Parietal lobe (tissue), 1 donor: ENCODE measurements around the gene MTHFSD. TPM values are rescaled to one million over a fixed set of nuclear protein-coding genes. Genes with fewer than 3 reads are reported as not detected.

Source experiments
- total RNA-seq: library from RNA; depleted of rRNA; stranded (reverse); fragments of >200 nt; gene quantifications from one replicate; pipeline ENCODE4 v1.2.3, GENCODE V29; 2014

Gene MTHFSD
- total RNA-seq: 30.4 TPM

DNA sequence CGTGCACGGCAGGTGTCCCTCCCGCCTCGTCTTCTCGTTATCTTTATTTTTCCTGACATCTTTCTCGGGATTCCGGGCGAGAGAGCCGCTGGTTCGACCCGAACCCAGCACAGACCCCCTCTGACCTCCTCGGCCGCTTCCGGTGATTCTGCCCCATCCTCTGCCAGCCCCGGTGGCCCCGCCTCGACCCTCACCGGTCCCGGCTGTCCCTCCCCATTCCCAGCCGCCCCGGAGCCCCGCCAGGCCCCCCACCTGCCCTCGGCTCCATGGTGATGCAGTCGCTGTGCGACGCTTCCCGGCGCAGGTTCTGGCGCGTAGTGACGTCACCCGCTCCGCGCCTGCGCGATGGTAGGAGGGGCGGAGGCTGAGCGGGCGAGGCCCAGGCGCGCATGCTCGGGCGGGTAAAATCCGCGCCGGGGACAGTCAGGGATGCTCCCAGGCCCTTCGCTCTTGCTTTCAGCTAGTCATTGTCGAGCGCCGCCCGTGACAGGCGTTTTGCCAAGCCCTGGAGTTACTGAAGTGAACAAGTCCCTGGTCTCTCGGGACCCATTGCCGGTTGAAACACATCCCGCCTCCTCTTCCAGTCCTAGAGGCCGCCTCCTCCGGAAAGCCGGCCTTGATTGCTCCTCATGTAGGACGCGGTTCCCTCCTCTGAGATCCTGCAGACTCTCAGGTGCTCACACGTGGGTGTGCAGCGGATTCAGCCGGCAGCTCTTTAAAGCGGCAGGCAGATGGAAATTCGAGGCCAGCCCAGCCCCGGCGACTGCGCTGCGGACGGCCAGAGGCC, at the start of gene MTHFSD:
MTHFSD (minus strand) TSS at position 319 of the 787 bp plus-strand sequence; CDS start at position 268, 51 bp downstream.

DNA sequence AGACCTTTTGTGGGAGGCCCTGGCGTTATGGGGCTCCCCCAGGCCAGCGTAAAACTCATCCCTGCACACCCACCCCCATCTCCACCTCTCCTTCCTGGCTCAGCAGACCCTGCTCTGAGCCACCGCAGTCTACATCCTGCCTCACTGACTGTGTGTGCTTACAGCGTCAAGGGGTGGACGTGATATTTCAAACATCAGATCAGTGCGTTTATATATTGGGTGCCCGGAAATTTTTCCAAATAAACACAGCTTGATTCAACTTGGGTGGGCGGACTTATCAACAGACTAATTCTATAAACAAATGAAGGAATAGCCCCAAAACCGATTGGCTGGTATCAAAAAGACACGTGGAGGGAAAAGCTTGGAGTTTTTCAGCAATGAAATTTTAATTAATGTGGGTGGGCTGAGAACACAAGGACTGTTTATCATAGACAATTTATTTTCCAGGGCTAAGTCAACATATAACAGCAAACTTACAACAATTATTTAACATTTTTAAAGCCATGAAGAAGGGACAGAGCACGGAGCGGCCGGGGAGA, 23.1 kb upstream of the MTHFSD start, which contains the start of gene FOXL1:
FOXL1 (plus strand) TSS at position 489 of the 539 bp plus-strand sequence. CDS start 175 bp downstream, outside the sequence.

DNA sequence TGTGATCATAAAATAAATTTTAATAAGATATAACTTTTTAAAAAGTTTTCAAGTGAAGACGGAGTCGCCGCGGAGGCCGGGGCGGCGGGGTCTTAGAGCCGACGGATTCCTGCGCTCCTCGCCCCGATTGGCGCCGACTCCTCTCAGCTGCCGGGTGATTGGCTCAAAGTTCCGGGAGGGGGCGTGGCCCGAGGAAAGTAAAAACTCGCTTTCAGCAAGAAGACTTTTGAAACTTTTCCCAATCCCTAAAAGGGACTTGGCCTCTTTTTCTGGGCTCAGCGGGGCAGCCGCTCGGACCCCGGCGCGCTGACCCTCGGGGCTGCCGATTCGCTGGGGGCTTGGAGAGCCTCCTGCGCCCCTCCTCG, 11.5 kb upstream of the MTHFSD start, which contains the start of gene FOXC2:
FOXC2 (plus strand) TSS at position 229 of the 365 bp plus-strand sequence. CDS start 507 bp downstream, outside the sequence.

GRCh38 chr16:86510465-86511261, 44.4 kb downstream of the MTHFSD start, which contains the start of gene FOXF1:
FOXF1 (plus strand) TSS chr16:86510527; CDS start chr16:86510570, 43 bp downstream.

Other genes with a start within 250 kb of the MTHFSD start
- gene FOXF1, start 44.7 kb downstream of the MTHFSD start, total RNA-seq: 0.31 TPM
- not detected for gene FOXC2, start 11.6 kb upstream of the MTHFSD start, total RNA-seq
- gene FOXL1, start 23.3 kb upstream of the MTHFSD start, total RNA-seq: 0.63 TPM